H1 (cell line): ENCODE results near the gene PITPNM1. TPM values are rescaled to one million over a fixed set of nuclear protein-coding genes. Genes with fewer than 3 reads are reported as not detected.

Source experiments
- CTCF ChIA-PET: fragments of 300-600 bp; sonication (Branson Sonifier 250); formaldehyde crosslinking; loops from one replicate; lab custom pipeline; 2021; ENCODE audit not compliant: partially characterized antibody; lab: Charles Lee
- POLR2A ChIA-PET: fragments of 300-600 bp; sonication (Branson Sonifier 250); formaldehyde crosslinking; loops from one replicate; lab custom pipeline; 2021; ENCODE audit warnings: inconsistent platforms; ENCODE audit not compliant: partially characterized antibody; lab: Charles Lee
- DNase-seq, 2 experiments: peaks; one replicate each; pipeline versions ENCODE4 v3.0.0 to v3.0.0-alpha.2; 2010 to 2022; ENCODE audit warnings: low spot score in 2 of 2, low read depth in 1 of 2, mixed read lengths in 1 of 2
- FAIRE-seq: peaks from 2 replicates; lab custom pipeline; 2011; peaks lifted over from hg19 to GRCh38; lab: Jason Lieb, UNC
- H2AFZ ChIP-seq: 2 replicates; pipeline ENCODE4 v1.8.1; 2012; ENCODE audit warnings: low read length, inconsistent platforms
- H2AK5ac ChIP-seq: 2 replicates; pipeline ENCODE4 v1.6.1; 2013; ENCODE audit warnings: low read depth, low read length
- H2BK120ac ChIP-seq: replicated peaks from 2 replicates; pipeline ENCODE3; 2013; ENCODE audit warnings: low read depth, low read length, inconsistent platforms
- H2BK12ac ChIP-seq: 2 replicates; pipeline ENCODE4 v1.6.1; 2013; ENCODE audit warnings: low read depth, low read length
- H2BK15ac ChIP-seq: 2 replicates; pipeline ENCODE4 v1.6.1; 2013; ENCODE audit warnings: low read length
- H2BK20ac ChIP-seq: 2 replicates; pipeline ENCODE4 v1.6.1; 2013; ENCODE audit warnings: low read length
- H2BK5ac ChIP-seq: 2 replicates; pipeline ENCODE4 v1.6.1; 2013; ENCODE audit warnings: low read depth, low read length
- H3K14ac ChIP-seq: 2 replicates; pipeline ENCODE4 v1.6.1; 2013; ENCODE audit warnings: inconsistent platforms; ENCODE audit not compliant: insufficient read length
- H3K18ac ChIP-seq: 2 replicates; pipeline ENCODE4 v1.6.1; 2013; ENCODE audit warnings: low read length; ENCODE audit errors: extremely low read depth
- H3K23ac ChIP-seq: 2 replicates; pipeline ENCODE4 v1.6.1; 2013; ENCODE audit warnings: inconsistent platforms; ENCODE audit not compliant: insufficient read length
- H3K23me2 ChIP-seq: 2 replicates; pipeline ENCODE4 v1.6.1; 2013; ENCODE audit warnings: low read depth, low read length
- H3K27ac ChIP-seq: 2 replicates; pipeline ENCODE4 v1.6.1; 2011; ENCODE audit warnings: low read depth, low read length, inconsistent platforms
- H3K27me3 ChIP-seq, 4 experiments: replicated peaks in 1 of 4; 1 replicate in 1 of 4; 2 replicates in 3 of 4; pipeline versions ENCODE4 v1.6.1 to v1.8.1; 2011 to 2013; ENCODE audit warnings: low read length in 3 of 4, mild to moderate bottlenecking in 3 of 4, inconsistent platforms in 2 of 4, mixed read lengths in 2 of 4, moderate library complexity in 1 of 4; ENCODE audit not compliant: control insufficient read depth in 3 of 4, insufficient read depth in 3 of 4; ENCODE audit errors: extremely low read depth in 1 of 4
- H3K36me3 ChIP-seq, 4 experiments: 2 replicates each; pipeline versions ENCODE4 v1.6.1 to v1.8.1; 2011 to 2013; ENCODE audit warnings: mild to moderate bottlenecking in 4 of 4, low read length in 3 of 4, moderate library complexity in 2 of 4, control low read depth in 1 of 4, inconsistent platforms in 1 of 4; ENCODE audit not compliant: insufficient read depth in 4 of 4, control insufficient read depth in 2 of 4
- H3K4ac ChIP-seq: replicated peaks from 2 replicates; pipeline ENCODE3; 2013; ENCODE audit warnings: low read length, low read depth, mixed read lengths, inconsistent platforms; ENCODE audit not compliant: insufficient read length
- H3K4me1 ChIP-seq, 4 experiments: replicated peaks in 1 of 4; 1 replicate in 1 of 4; 2 replicates in 3 of 4; pipeline versions ENCODE4 v1.6.1 to v1.8.1; 2011 to 2013; ENCODE audit warnings: low read length in 3 of 4, inconsistent platforms in 2 of 4, mixed read lengths in 1 of 4; ENCODE audit not compliant: insufficient read depth in 4 of 4, control insufficient read depth in 3 of 4
- H3K4me2 ChIP-seq, 2 experiments: 2 replicates each; pipeline versions ENCODE4 v1.6.1 to v1.8.1; 2011 to 2013; ENCODE audit warnings: low read depth in 2 of 2, low read length in 2 of 2, control low read depth in 1 of 2, inconsistent platforms in 1 of 2, mild to moderate bottlenecking in 1 of 2; ENCODE audit not compliant: insufficient read depth in 1 of 2
- H3K4me3 ChIP-seq, 4 experiments: fragments of 200-600, 300-600 bp in 1 of 4; sonication (generic), shearing (Covaris generic), sonication (Bioruptor Twin) in 1 of 4; 2 replicates each; pipeline versions ENCODE4 v1.5.1 to v1.8.1; 2011 to 2016; ENCODE audit warnings: low read length in 4 of 4, low read depth in 3 of 4, control low read depth in 2 of 4, inconsistent platforms in 2 of 4, mild to moderate bottlenecking in 2 of 4, mixed read lengths in 1 of 4, moderate library complexity in 1 of 4; ENCODE audit not compliant: insufficient read depth in 2 of 4; ENCODE audit errors: extremely low read depth in 1 of 4
- H3K56ac ChIP-seq: replicated peaks from 2 replicates; pipeline ENCODE3; 2013; ENCODE audit warnings: low read depth, mild to moderate bottlenecking, mixed read lengths, low read length, inconsistent platforms; ENCODE audit not compliant: insufficient read length
- H3K79me1 ChIP-seq: 2 replicates; pipeline ENCODE4 v1.6.1; 2013; ENCODE audit warnings: low read depth, low read length, control low read depth
- H3K79me2 ChIP-seq, 2 experiments: 2 replicates each; pipeline versions ENCODE4 v1.6.1 to v1.8.1; 2012 to 2013; ENCODE audit warnings: low read length in 2 of 2, mild to moderate bottlenecking in 2 of 2, inconsistent platforms in 1 of 2; ENCODE audit not compliant: insufficient read depth in 2 of 2, control insufficient read depth in 1 of 2
- H3K9ac ChIP-seq, 4 experiments: replicated peaks in 1 of 4; 1 replicate in 1 of 4; 2 replicates in 3 of 4; pipeline versions ENCODE4 v1.6.1 to v1.8.1; 2011 to 2013; ENCODE audit warnings: low read depth in 3 of 4, low read length in 3 of 4, control low read depth in 2 of 4, mild to moderate bottlenecking in 2 of 4, moderate library complexity in 2 of 4, inconsistent platforms in 1 of 4; ENCODE audit errors: extremely low read depth in 1 of 4
- H3K9me3 ChIP-seq, 2 experiments: 2 replicates each; pipeline versions ENCODE4 v1.6.1 to v1.8.1; 2012 to 2013; ENCODE audit warnings: mild to moderate bottlenecking in 2 of 2, moderate library complexity in 2 of 2, control low read depth in 1 of 2, inconsistent platforms in 1 of 2, low read depth in 1 of 2, low read length in 1 of 2, mixed read lengths in 1 of 2; ENCODE audit not compliant: insufficient read depth in 2 of 2
- H4K20me1 ChIP-seq, 2 experiments: replicated peaks in 1 of 2; 2 replicates each; pipeline versions ENCODE3 to v1.8.1; 2011 to 2013; ENCODE audit warnings: inconsistent platforms in 2 of 2, low read length in 2 of 2, mild to moderate bottlenecking in 1 of 2; ENCODE audit not compliant: insufficient read depth in 2 of 2, control insufficient read depth in 1 of 2
- H4K5ac ChIP-seq: 2 replicates; pipeline ENCODE4 v1.6.1; 2013; ENCODE audit warnings: low read length, low read depth, mixed read lengths, inconsistent platforms; ENCODE audit not compliant: insufficient read length
- H4K8ac ChIP-seq: 2 replicates; pipeline ENCODE4 v1.8.0; 2013; ENCODE audit warnings: mild to moderate bottlenecking, moderate library complexity, low read length, inconsistent platforms; ENCODE audit not compliant: insufficient read depth; ENCODE audit errors: extremely low read depth
- H4K91ac ChIP-seq: replicated peaks from 2 replicates; pipeline ENCODE3; 2013; ENCODE audit warnings: low read length, mixed read lengths, inconsistent platforms; ENCODE audit not compliant: insufficient read length
- BACH1 ChIP-seq: IDR thresholded peaks from 2 replicates; pipeline ENCODE4 v1.6.1; 2012; ENCODE audit warnings: low read length, improper control_type of control experiment
- CBX8 ChIP-seq: fragments of 300-800, 300-1000 bp; sonication (generic); IDR thresholded peaks from 2 replicates; pipeline ENCODE4 v1.7.1; 2016; ENCODE audit warnings: low read depth, low read length, borderline replicate concordance
- CTBP2 ChIP-seq: IDR thresholded peaks from 2 replicates; pipeline ENCODE4 v1.7.0; 2011; ENCODE audit warnings: borderline replicate concordance, mild to moderate bottlenecking, moderate library complexity, mixed read lengths, low read length; ENCODE audit not compliant: insufficient read depth, insufficient read length
- FOSL1 ChIP-seq: IDR thresholded peaks from 2 replicates; pipeline ENCODE4 v1.6.1; 2011; ENCODE audit warnings: mild to moderate bottlenecking, low read depth, low read length, moderate library complexity; ENCODE audit not compliant: insufficient read depth
- MAFK ChIP-seq: IDR thresholded peaks from 2 replicates; pipeline ENCODE4 v1.6.1; 2012; ENCODE audit warnings: low read depth, mild to moderate bottlenecking, improper control_type of control experiment, low read length
- POLR2AphosphoS5 ChIP-seq: IDR thresholded peaks from 2 replicates; pipeline ENCODE4 v1.6.1; 2011; ENCODE audit warnings: low read depth, low read length
- RFX5 ChIP-seq: IDR thresholded peaks from 2 replicates; pipeline ENCODE4 v1.6.1; 2011; ENCODE audit warnings: low read depth, low read length, improper control_type of control experiment, borderline replicate concordance
- RNF2 ChIP-seq: fragments of 200-900, 300-1000 bp; sonication (generic); IDR thresholded peaks from 2 replicates; pipeline ENCODE4 v1.7.1; 2016; ENCODE audit warnings: borderline replicate concordance, low read depth, mild to moderate bottlenecking, antibody characterized with exemption, low read length; ENCODE audit not compliant: poor library complexity, severe bottlenecking; ENCODE audit errors: missing control alignments
- SP1 ChIP-seq: IDR thresholded peaks from 2 replicates; pipeline ENCODE4 v1.6.1; 2011; ENCODE audit warnings: low read depth, low read length
- TEAD4 ChIP-seq: IDR thresholded peaks from 2 replicates; pipeline ENCODE4 v1.6.1; 2012; ENCODE audit warnings: low read depth, low read length, inconsistent platforms, mixed read lengths
- WGBS, 2 experiments: shearing (Covaris generic) in 1 of 2; methylation state at CpG; one replicate each; pipeline versions ENCODE4 v1.1.6 to v1.1.7; 2013 to 2015; ENCODE audit warnings: low lambda C conversion rate in 2 of 2, mixed read lengths in 2 of 2, inconsistent platforms in 1 of 2, low coverage in 1 of 2, missing lambda C conversion rate in 1 of 2; ENCODE audit not compliant: insufficient replicate concordance in 2 of 2, insufficient coverage in 1 of 2, insufficient read length in 1 of 2; ENCODE audit errors: extremely low coverage in 1 of 2, missing lambda C conversion rate in 1 of 2; 5-methylcytosine and 5-hydroxymethylcytosine counted together
- polyA plus RNA-seq, 7 experiments: library from polyadenylated mRNA; depleted of rRNA in 3 of 7; stranded (reverse) in 5 of 7; unstranded in 2 of 7; fragments of >200 nt in 5 of 7; fragments of 200-250 nt in 2 of 7; gene quantifications; 1 replicate in 5 of 7; 2 replicates in 1 of 7; 4 replicates in 1 of 7; pipeline versions ENCODE4 v1.2.1 to v1.2.3, GENCODE V29; 2011 to 2013; ENCODE audit warnings: missing spikeins in 2 of 7, mixed read lengths in 2 of 7
- total RNA-seq: library from RNA; stranded (reverse); fragmentation: NEBNext Ultra II Directional; extraction: Animal tissue kit (Norgen Biotek cat#: 25700); gene quantifications from 2 replicates; pipeline ENCODE4 v1.2.1, GENCODE V29; 2021
- TF ChIP-seq, protein P1 (sequence below), 3 experiments: IDR thresholded peaks; 1 replicate in 2 of 3; 2 replicates in 1 of 3; pipeline versions ENCODE4 v1.5.1 to v1.6.1; 2011; ENCODE audit warnings: low read length in 3 of 3, mild to moderate bottlenecking in 3 of 3, inconsistent platforms in 2 of 3, low read depth in 1 of 3, moderate library complexity in 1 of 3; ENCODE audit not compliant: insufficient read depth in 1 of 3; ENCODE audit errors: control extremely low read depth in 1 of 3

Gene PITPNM1
- total and polyA plus RNA-seq, 2 of the 8 experiments (the other 6 are each of a cell fraction or from before 2014, with no cell fraction given) = 27.2 to 52.7 TPM

DNA sequence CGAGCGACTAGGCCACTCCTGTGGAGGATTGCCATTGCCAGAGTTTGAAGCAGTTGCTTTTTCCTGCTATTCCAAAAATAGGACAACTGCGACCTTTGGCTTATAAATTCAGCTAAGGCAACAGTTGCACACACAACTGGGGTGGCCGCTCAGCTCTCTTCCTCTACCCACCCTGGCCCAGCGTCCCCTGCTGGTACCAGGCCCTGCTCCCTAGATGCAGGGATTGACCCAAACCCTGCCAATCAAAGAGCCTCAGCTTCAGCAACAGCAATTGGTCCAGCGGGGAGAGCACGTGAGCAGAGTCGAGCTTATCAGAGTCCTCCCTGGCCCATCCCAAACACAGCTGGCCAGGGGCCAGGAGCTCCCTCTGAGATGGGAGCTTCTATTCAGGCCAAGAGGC is 40.1 kb upstream of the PITPNM1 start:
- Histone ChIP-seq H2AFZ (0 out of 2 replicates have a peak overlapping the region, but pooled peaks have one; percentile 7), H4K91ac (no peak overlapping the region), H2AK5ac (no peak overlapping the region), H3K36me3 (no peaks in the 10 kb centered on the region), H3K23ac (no peak overlapping the region), H4K8ac (no peak overlapping the region; the same call in 1 of the 2 replicates), H3K23me2 (no peaks in the 10 kb centered on the region), H3K14ac (no peak overlapping the region), H2BK20ac (no peak overlapping the region), H3K56ac (no peak overlapping the region), H4K20me1 (no peaks in the 10 kb centered on the region), H3K4ac (no peak overlapping the region), H2BK120ac (no peak overlapping the region), H4K5ac (no peak overlapping the region), H2BK12ac (no peak overlapping the region), H2BK15ac (no peak overlapping the region), H3K27ac (no peak overlapping the region), H3K27me3 (no peaks in the 10 kb centered on the region; a peak in 1 of 7 replicates), H3K9ac (no peak overlapping the region), H2BK5ac (no peak overlapping the region), H3K4me2 (no peak overlapping the region), H3K79me1 (no peaks in the 10 kb centered on the region), H3K9me3 (0 out of 4 replicates have a peak, but pooled peaks cover 0 to 4% of the 10 kb centered on the region in 2 experiments), H3K4me1 (peaks cover 0 to 5% (median 0%) of the 10 kb centered on the region in 4 experiments; a peak in 2 of 7 replicates), H3K79me2 (no peaks in the 10 kb centered on the region), H3K4me3 (no peak overlapping the region), H3K18ac (no peak overlapping the region)
- FAIRE-seq (no peak), DNase-seq (no peak)
- ChIA-PET POLR2A (interaction anchor here (2.3 to 4.8 kb wide), 2 partner anchors 38 to 41 kb away, joined by 8 to 15 read pairs; partner anchors contain the start of gene GSTP1), CTCF (interaction anchor here (0.8 to 1.9 kb wide), 8 partner anchors 11 to 69 kb away, joined by 3 to 4 read pairs (median 4); no protein-coding TSS in a partner anchor)
- 77% methylated on average over 7 of the region's 8 CpGs; no CpG with 5 or more reads in 1 of the 2 experiments for WGBS, 2 experiments
- no peak for TF ChIP-seq TEAD4
- no peak for TF ChIP-seq RNF2
- TF ChIP-seq POLR2AphosphoS5 = no peak
- TF ChIP-seq CTBP2 = no peak
- no peak for TF ChIP-seq BACH1
- no peak for TF ChIP-seq CBX8
- no peak for TF ChIP-seq SP1
- TF ChIP-seq RFX5 = no peak
- TF ChIP-seq, protein P1, sequence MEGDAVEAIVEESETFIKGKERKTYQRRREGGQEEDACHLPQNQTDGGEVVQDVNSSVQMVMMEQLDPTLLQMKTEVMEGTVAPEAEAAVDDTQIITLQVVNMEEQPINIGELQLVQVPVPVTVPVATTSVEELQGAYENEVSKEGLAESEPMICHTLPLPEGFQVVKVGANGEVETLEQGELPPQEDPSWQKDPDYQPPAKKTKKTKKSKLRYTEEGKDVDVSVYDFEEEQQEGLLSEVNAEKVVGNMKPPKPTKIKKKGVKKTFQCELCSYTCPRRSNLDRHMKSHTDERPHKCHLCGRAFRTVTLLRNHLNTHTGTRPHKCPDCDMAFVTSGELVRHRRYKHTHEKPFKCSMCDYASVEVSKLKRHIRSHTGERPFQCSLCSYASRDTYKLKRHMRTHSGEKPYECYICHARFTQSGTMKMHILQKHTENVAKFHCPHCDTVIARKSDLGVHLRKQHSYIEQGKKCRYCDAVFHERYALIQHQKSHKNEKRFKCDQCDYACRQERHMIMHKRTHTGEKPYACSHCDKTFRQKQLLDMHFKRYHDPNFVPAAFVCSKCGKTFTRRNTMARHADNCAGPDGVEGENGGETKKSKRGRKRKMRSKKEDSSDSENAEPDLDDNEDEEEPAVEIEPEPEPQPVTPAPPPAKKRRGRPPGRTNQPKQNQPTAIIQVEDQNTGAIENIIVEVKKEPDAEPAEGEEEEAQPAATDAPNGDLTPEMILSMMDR (IDR thresholded peaks at IDR 0.05; ENCODE audit: control extremely low read depth in 1 of 3, insufficient read depth in 1 of 3, low read depth in 1 of 3, low read length in 3 of 3) = peak in 2 of 3 experiments; percentile 29 to 44; a peak in 2 of 4 replicates
- TF ChIP-seq FOSL1 = no peak
- no peak for TF ChIP-seq MAFK
